K562 (cell line): ENCODE data around the gene PRDM12. TPM values are rescaled to one million over a fixed set of nuclear protein-coding genes. Genes with fewer than 3 reads are reported as not detected.

Source experiments
- ATAC-seq: fragments of 200-7000 bp; cut with Tn5 transposase; 3 replicates; pipeline ENCODE4 v1.9.1; 2020; ENCODE audit warnings: moderate library complexity
- BruUV-seq: library from RNA; stranded (reverse); fragments of 400-500 nt; replicated peaks from 2 replicates; lab custom pipeline; 2021; lab: Mats Ljungman, UMichigan
- CTCF ChIA-PET: fragments of 300-600 bp; formaldehyde crosslinking; extraction: SDS; loops from one replicate; lab custom pipeline; 2021; ENCODE audit warnings: low intra/inter-chr PET ratio; lab: Yijun Ruan, JAX
- POLR2A ChIA-PET: fragments of 300-600, 350-650 bp; sonication (Branson Sonifier 250); formaldehyde crosslinking; extraction: SDS; loops from one replicate; lab custom pipeline; 2021; ENCODE audit warnings: antibody characterized with exemption, inconsistent platforms; lab: Yijun Ruan, JAX
- DNase-seq, 4 experiments: peaks; one replicate each; pipeline versions ENCODE4 v3.0.0 to v3.0.0-alpha.2; 2011 to 2018; ENCODE audit warnings: low spot score in 3 of 4, mixed read lengths in 3 of 4; ENCODE audit errors: extremely low read depth in 1 of 4
- FAIRE-seq: peaks from 2 replicates; lab custom pipeline; 2011; peaks lifted over from hg19 to GRCh38; lab: Jason Lieb, UNC
- H2AFZ ChIP-seq: 2 replicates; pipeline ENCODE4 v1.6.0; 2011; ENCODE audit warnings: low read depth, low read length, control low read depth, inconsistent platforms
- H3K27ac ChIP-seq: fragments of 200-600 bp; 3 replicates; pipeline ENCODE4 v1.8.0; 2011; ENCODE audit warnings: low read depth, mild to moderate bottlenecking, control low read depth, inconsistent platforms, low read length, moderate library complexity, mixed read lengths; ENCODE audit errors: extremely low read depth
- H3K27me3 ChIP-seq, 2 experiments: fragments of 300-600 bp in 1 of 2; 2 replicates in 1 of 2; 3 replicates in 1 of 2; pipeline versions ENCODE4 v1.6.0 to v1.8.0; 2011; ENCODE audit warnings: inconsistent platforms in 2 of 2, low read length in 2 of 2, mild to moderate bottlenecking in 1 of 2, mixed read lengths in 1 of 2, moderate library complexity in 1 of 2; ENCODE audit not compliant: control insufficient read depth in 2 of 2, insufficient read depth in 2 of 2
- H3K36me3 ChIP-seq: fragments of 300-600 bp; 3 replicates; pipeline ENCODE4 v1.8.0; 2011; ENCODE audit warnings: mild to moderate bottlenecking, low read length, inconsistent platforms; ENCODE audit not compliant: control insufficient read depth, insufficient read depth
- H3K4me1 ChIP-seq, 2 experiments: fragments of 200-600 bp in 1 of 2; replicated peaks in 1 of 2; 2 replicates in 1 of 2; 3 replicates in 1 of 2; pipeline versions ENCODE4 v1.5.1 to v1.8.0; 2011; ENCODE audit warnings: inconsistent platforms in 2 of 2, low read length in 2 of 2, mild to moderate bottlenecking in 1 of 2, mixed read lengths in 1 of 2, moderate library complexity in 1 of 2; ENCODE audit not compliant: control insufficient read depth in 2 of 2, insufficient read depth in 2 of 2
- H3K4me2 ChIP-seq: 2 replicates; pipeline ENCODE4 v1.6.1; 2011; ENCODE audit warnings: low read length, control low read depth, inconsistent platforms, mixed read lengths; ENCODE audit not compliant: insufficient read depth
- H3K4me3 ChIP-seq: fragments of 200-600 bp; sonication (generic), shearing (Covaris generic); 2 replicates; pipeline ENCODE4 v1.5.1; 2016; ENCODE audit warnings: control low read depth, inconsistent platforms
- H3K79me2 ChIP-seq: fragments of 200-600 bp; 3 replicates; pipeline ENCODE4 v1.8.0; 2011; ENCODE audit warnings: low read length, inconsistent platforms; ENCODE audit not compliant: control insufficient read depth, insufficient read depth
- H3K9ac ChIP-seq, 2 experiments: 2 replicates each; pipeline versions ENCODE4 v1.6.0 to v1.6.1; 2011; ENCODE audit warnings: low read depth in 2 of 2, low read length in 2 of 2, control low read depth in 1 of 2, inconsistent platforms in 1 of 2, mild to moderate bottlenecking in 1 of 2, mixed read lengths in 1 of 2; ENCODE audit not compliant: insufficient read depth in 1 of 2
- H3K9me1 ChIP-seq: one replicate; pipeline ENCODE4 v1.6.0; 2011; ENCODE audit warnings: inconsistent platforms, mild to moderate bottlenecking, low read length, moderate library complexity; ENCODE audit not compliant: control insufficient read depth, insufficient read depth
- H3K9me3 ChIP-seq: replicated peaks from 2 replicates; pipeline ENCODE4 v1.5.1; 2011; ENCODE audit warnings: low read depth, low read length, inconsistent platforms; ENCODE audit not compliant: control insufficient read depth, insufficient read depth
- H4K20me1 ChIP-seq: replicated peaks from 2 replicates; pipeline ENCODE4 v1.6.1; 2011; ENCODE audit warnings: low read length, inconsistent platforms, mixed read lengths; ENCODE audit not compliant: control insufficient read depth, insufficient read depth
- POLR2B ChIP-seq: fragments of 450-650 bp; IDR thresholded peaks from 2 replicates; pipeline ENCODE4 v1.6.1; 2018; ENCODE audit warnings: low read depth; ENCODE audit not compliant: partially characterized antibody
- REST ChIP-seq, 2 experiments: fragments of 450-650 bp; formaldehyde crosslinking in 1 of 2; IDR thresholded peaks; 2 replicates each; pipeline versions ENCODE4 v1.4.0 to v1.6.1; 2014 to 2020; ENCODE audit warnings: mild to moderate bottlenecking in 2 of 2, borderline replicate concordance in 1 of 2, low read depth in 1 of 2
- RNF219 ChIP-seq: fragments of 250-450 bp; sonication (Bioruptor Pico); IDR thresholded peaks from 2 replicates; pipeline ENCODE4 v1.5.0; 2022; ENCODE audit warnings: mild to moderate bottlenecking
- SUPT5H ChIP-seq: fragments of 450-650 bp; IDR thresholded peaks from 2 replicates; pipeline ENCODE4 v1.6.1; 2016
- WGBS: fragments of 100-300 bp; shearing (Covaris generic); methylation state at CpG from one replicate; pipeline ENCODE4 v1.1.6; 2016; ENCODE audit warnings: low coverage, mixed read lengths; ENCODE audit not compliant: insufficient coverage; ENCODE audit errors: missing lambda C conversion rate; 5-methylcytosine and 5-hydroxymethylcytosine counted together
- in situ Hi-C: fragments of 300-500 bp; cut with MboI; formaldehyde crosslinking; loops from 4 replicates; pipeline ENCODE4 v1.15.0; 2018; ENCODE audit warnings: inconsistent platforms, mixed read lengths
- intact Hi-C: fragments of 100-400 bp; cut with micrococcal nuclease; formaldehyde crosslinking; loops from 2 replicates; pipeline ENCODE4 v1.14.2; 2022
- polyA plus RNA-seq, 8 experiments: library from polyadenylated mRNA; depleted of rRNA in 4 of 8; stranded (reverse) in 5 of 8; unstranded in 3 of 8; fragments of >200 nt; fragmentation: Nextera tagmentation in 2 of 8; fragmentation: Illumina TruSeq in 1 of 8; extraction: Ambion mirVana in 2 of 8; extraction: Trizol in 1 of 8; gene quantifications; 2 replicates each; pipeline versions ENCODE4 v1.2.1 to v1.2.3, GENCODE V29; 2011 to 2014; ENCODE audit warnings: inconsistent platforms in 1 of 8, missing spikeins in 1 of 8
- total RNA-seq, 7 experiments: library from RNA; depleted of rRNA in 6 of 7; stranded (reverse); fragments of >200 nt in 6 of 7; fragmentation: Illumina TruSeq in 2 of 7; extraction: Trizol in 2 of 7; gene quantifications; 2 replicates each; pipeline versions ENCODE4 v1.2.1 to v1.2.3, GENCODE V29; 2011 to 2021; ENCODE audit warnings: low replicate concordance in 1 of 7

Gene PRDM12
- total and polyA plus RNA-seq, 9 of the 15 experiments (the other 6 are each of a cell fraction or from before 2014, with no cell fraction given): 0.04 to 0.22 (median 0.07) TPM; not detected in 3

GRCh38 chr9:130707225-130707976 is 43.0 kb downstream of the PRDM12 start:
- Histone ChIP-seq H3K36me3 (peaks cover 35% of the 10 kb centered on the region), H3K79me2 (0 out of 3 replicates have a peak, but pooled peaks cover 3% of the 10 kb centered on the region), H3K4me2 (no peak overlapping the region), H3K9me1 (no peaks in the 10 kb centered on the region), H3K4me1 (peaks cover 0 to 5% of the 10 kb centered on the region in 2 experiments; a peak in 1 of 5 replicates), H3K27me3 (no peaks in the 10 kb centered on the region), H4K20me1 (0 out of 2 replicates have a peak, but pooled peaks cover 4% of the 10 kb centered on the region), H3K4me3 (no peak overlapping the region), H2AFZ (no peak overlapping the region), H3K27ac (no peak overlapping the region), H3K9ac (no peak overlapping the region), H3K9me3 (no peaks in the 10 kb centered on the region)
- CTCF ChIA-PET: interaction anchor here (0.6 to 3.8 kb wide), 8 partner anchors 146 to 339 kb away, joined by 3 to 82 read pairs (median 5); no protein-coding TSS in a partner anchor
- DNase-seq (peak in 1 of 4 experiments; percentile 75), FAIRE-seq (no peak), ATAC-seq (peak; percentile 68)
- WGBS: 50% methylated on average over 7 of the region's 9 CpGs
- POLR2A ChIA-PET: interaction anchor here (0.7 to 1.5 kb wide), 4 partner anchors 8 to 153 kb away, joined by 3 to 8 read pairs (median 4); partner anchors contain the start of gene EXOSC2
- no TSS peak for BruUV-seq
- in situ Hi-C loops: loop anchor here (5.0 to 25.0 kb wide), 6 partner anchors 155 to 1005 kb away; no protein-coding TSS in a partner anchor
- intact Hi-C loops: loop anchor here (1.0 kb wide), 1 partner anchor 156 kb away; no protein-coding TSS in a partner anchor
- TF ChIP-seq POLR2B: peak; percentile 2
- TF ChIP-seq SUPT5H: 0 out of 2 replicates have a peak, but pooled peaks have one; percentile 24
- TF ChIP-seq REST (IDR thresholded peaks at IDR 0.05; ENCODE audit: borderline replicate concordance): peak; percentile 75; the same call in 1 of the 2 replicates
- no peak for TF ChIP-seq REST (CRISPR knock-in tag; IDR thresholded peaks at IDR 0.05; ENCODE audit: low read depth)
- TF ChIP-seq RNF219 (CRISPR knock-in tag): no peak
